Measurements from ENCODE around the gene RCOR2.
A peak's percentile ranks its signal among the peaks of the same experiment; 100 is the strongest.
"Not testable (repeated sequence)": the region's sequence is repeated elsewhere in the genome, so short reads cannot be mapped to it uniquely, and the experiment has no call there.

The RCOR2 gene

DNA sequence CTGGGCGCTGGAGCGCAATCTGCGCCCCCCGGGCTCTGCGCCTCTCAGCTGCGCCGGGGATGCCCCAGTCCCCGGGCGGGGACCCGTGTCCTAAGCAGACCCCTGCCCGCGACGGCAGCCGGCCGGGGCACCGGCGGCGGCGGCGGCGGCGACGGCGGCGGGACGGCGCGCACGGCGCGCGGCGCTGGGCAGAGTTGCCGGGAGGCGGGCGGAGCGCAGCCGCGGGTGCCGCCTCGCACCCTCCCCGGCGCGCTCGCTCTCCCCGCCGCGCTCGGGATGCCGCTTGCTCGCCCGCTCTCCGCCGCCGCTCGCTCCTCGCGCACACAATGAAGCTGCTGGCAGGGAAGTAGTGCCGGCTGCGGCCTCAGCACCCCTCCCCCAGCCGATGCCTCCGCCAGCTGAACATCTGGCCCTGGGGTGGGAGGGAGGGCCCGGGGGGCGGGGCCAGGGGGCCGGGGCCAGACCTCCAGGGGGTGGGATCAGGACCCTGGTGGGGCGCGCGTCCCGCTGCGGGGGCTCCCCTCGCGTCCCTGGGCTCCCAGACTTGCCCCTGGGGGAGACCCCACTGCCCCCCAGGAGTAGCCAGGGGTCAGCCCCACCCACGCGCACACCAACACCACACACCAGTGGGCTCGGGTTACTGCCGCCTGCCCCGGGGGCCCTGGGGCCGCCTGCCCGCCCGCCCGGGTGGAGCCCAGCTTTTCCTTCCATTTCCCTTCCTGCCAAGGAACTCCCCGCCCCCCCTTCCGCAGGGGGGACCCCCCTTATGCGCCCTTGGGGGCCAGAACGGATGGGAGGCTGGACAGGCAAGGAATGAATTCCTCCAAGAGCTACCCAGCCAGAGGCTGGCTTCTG, at the start of gene RCOR2:
Gene RCOR2, minus strand, starts transcription at position 328 of the 855 bp plus-strand sequence. CDS start 708 bp downstream, outside the sequence.
- Histone ChIP-seq H3K36me3 (ENCODE audit: low read depth) (no peaks in the 10 kb centered on the region), H3K9me3 (ENCODE audit: severe bottlenecking) (no peaks in the 10 kb centered on the region), H3K4me1 (ENCODE audit: insufficient read depth, poor library complexity, severe bottlenecking) (no peaks in the 10 kb centered on the region), H3K27ac (ENCODE audit: poor library complexity, severe bottlenecking) (no peak within 1 kb of the TSS), H3K4me3 (ENCODE audit: severe bottlenecking) (peak within 1 kb of the TSS; percentile 39), H3K27me3 (ENCODE audit: insufficient read depth, poor library complexity, severe bottlenecking) (peaks cover 4% of the 10 kb centered on the region)
- ATAC-seq (ENCODE audit: low read depth) (peak; percentile 43), DNase-seq (ENCODE audit: low spot score) (no peak)
- TF ChIP-seq, protein P1, sequence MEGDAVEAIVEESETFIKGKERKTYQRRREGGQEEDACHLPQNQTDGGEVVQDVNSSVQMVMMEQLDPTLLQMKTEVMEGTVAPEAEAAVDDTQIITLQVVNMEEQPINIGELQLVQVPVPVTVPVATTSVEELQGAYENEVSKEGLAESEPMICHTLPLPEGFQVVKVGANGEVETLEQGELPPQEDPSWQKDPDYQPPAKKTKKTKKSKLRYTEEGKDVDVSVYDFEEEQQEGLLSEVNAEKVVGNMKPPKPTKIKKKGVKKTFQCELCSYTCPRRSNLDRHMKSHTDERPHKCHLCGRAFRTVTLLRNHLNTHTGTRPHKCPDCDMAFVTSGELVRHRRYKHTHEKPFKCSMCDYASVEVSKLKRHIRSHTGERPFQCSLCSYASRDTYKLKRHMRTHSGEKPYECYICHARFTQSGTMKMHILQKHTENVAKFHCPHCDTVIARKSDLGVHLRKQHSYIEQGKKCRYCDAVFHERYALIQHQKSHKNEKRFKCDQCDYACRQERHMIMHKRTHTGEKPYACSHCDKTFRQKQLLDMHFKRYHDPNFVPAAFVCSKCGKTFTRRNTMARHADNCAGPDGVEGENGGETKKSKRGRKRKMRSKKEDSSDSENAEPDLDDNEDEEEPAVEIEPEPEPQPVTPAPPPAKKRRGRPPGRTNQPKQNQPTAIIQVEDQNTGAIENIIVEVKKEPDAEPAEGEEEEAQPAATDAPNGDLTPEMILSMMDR (IDR thresholded peaks at IDR 0.05; ENCODE audit: poor library complexity, severe bottlenecking): no peak

GRCh38 chr11:63966444-63966843, 49.5 kb upstream of the RCOR2 start:
- Histone ChIP-seq H3K4me1 (ENCODE audit: insufficient read depth, poor library complexity, severe bottlenecking) (peaks cover 5% of the 10 kb centered on the region), H3K27me3 (ENCODE audit: insufficient read depth, poor library complexity, severe bottlenecking) (no peaks in the 10 kb centered on the region), H3K4me3 (ENCODE audit: severe bottlenecking) (no peak overlapping the region), H3K27ac (ENCODE audit: poor library complexity, severe bottlenecking) (no peak overlapping the region), H3K9me3 (ENCODE audit: severe bottlenecking) (no peaks in the 10 kb centered on the region), H3K36me3 (ENCODE audit: low read depth) (no peaks in the 10 kb centered on the region)
- TF ChIP-seq, protein P1 (IDR thresholded peaks at IDR 0.05; ENCODE audit: poor library complexity, severe bottlenecking): no peak
- DNase-seq (ENCODE audit: low spot score): no peak
- ATAC-seq (ENCODE audit: low read depth): no peak

GRCh38 chr11:63963895-63964294, 46.9 kb upstream of the RCOR2 start:
- H3K36me3 ChIP-seq (ENCODE audit: low read depth); H3K9me3 ChIP-seq (ENCODE audit: severe bottlenecking); H3K27ac ChIP-seq (ENCODE audit: poor library complexity, severe bottlenecking); DNase-seq (ENCODE audit: low spot score); H3K4me1 ChIP-seq (ENCODE audit: insufficient read depth, poor library complexity, severe bottlenecking); H3K27me3 ChIP-seq (ENCODE audit: insufficient read depth, poor library complexity, severe bottlenecking); ATAC-seq (ENCODE audit: low read depth); H3K4me3 ChIP-seq (ENCODE audit: severe bottlenecking): not testable (repeated sequence)

GRCh38 chr11:63961608-63962412, 44.8 kb upstream of the RCOR2 start:
- H3K27ac ChIP-seq (ENCODE audit: poor library complexity, severe bottlenecking): no peak overlapping the region

GRCh38 chr11:63958008-63958407, 41.0 kb upstream of the RCOR2 start:
- no peak overlapping the region for H3K4me3 ChIP-seq (ENCODE audit: severe bottlenecking)
- H3K9me3 ChIP-seq (ENCODE audit: severe bottlenecking): no peaks in the 10 kb centered on the region
- no peak for DNase-seq (ENCODE audit: low spot score)
- peaks cover 5% of the 10 kb centered on the region for H3K4me1 ChIP-seq (ENCODE audit: insufficient read depth, poor library complexity, severe bottlenecking)
- H3K27me3 ChIP-seq (ENCODE audit: insufficient read depth, poor library complexity, severe bottlenecking): no peaks in the 10 kb centered on the region
- no peak overlapping the region for H3K27ac ChIP-seq (ENCODE audit: poor library complexity, severe bottlenecking)
- TF ChIP-seq, protein P1 (IDR thresholded peaks at IDR 0.05; ENCODE audit: poor library complexity, severe bottlenecking): no peak
- no peak for ATAC-seq (ENCODE audit: low read depth)
- peaks cover 16% of the 10 kb centered on the region for H3K36me3 ChIP-seq (ENCODE audit: low read depth)

More at GRCh38 chr11:63961608-63962412, 44.8 kb upstream of the RCOR2 start:
- no peak overlapping the region for H3K4me3 ChIP-seq (ENCODE audit: severe bottlenecking)
- H3K9me3 ChIP-seq (ENCODE audit: severe bottlenecking): no peaks in the 10 kb centered on the region
- H3K4me1 ChIP-seq (ENCODE audit: insufficient read depth, poor library complexity, severe bottlenecking): peaks cover 5% of the 10 kb centered on the region
- H3K36me3 ChIP-seq (ENCODE audit: low read depth): no peaks in the 10 kb centered on the region
- H3K27me3 ChIP-seq (ENCODE audit: insufficient read depth, poor library complexity, severe bottlenecking): no peaks in the 10 kb centered on the region
- DNase-seq (ENCODE audit: low spot score) (peak; percentile 81), ATAC-seq (ENCODE audit: low read depth) (peak; percentile 90)
- TF ChIP-seq, protein P1 (IDR thresholded peaks at IDR 0.05; ENCODE audit: poor library complexity, severe bottlenecking): no peak
